ENCODE data around the gene PCDH9.

GRCh38 chr13:66556306-66556705, 673.8 kb downstream of the PCDH9 start:
- no peak for TF ChIP-seq CTCF (IDR thresholded peaks at IDR 0.05; ENCODE audit: insufficient read depth, low read length)
- TF ChIP-seq POLR2AphosphoS5 (IDR thresholded peaks at IDR 0.05; ENCODE audit: low read depth) = no peak
- TF ChIP-seq REST (IDR thresholded peaks at IDR 0.05; ENCODE audit: insufficient replicate concordance, low read depth) = no peak
- TF ChIP-seq SPI1 (IDR thresholded peaks at IDR 0.05; ENCODE audit: borderline replicate concordance, low read depth) = no peak
